Ramos (cell line): Measurements from ENCODE around the gene SNX13.

ENCODE experiments used
- in situ Hi-C: fragments of 300-500 bp; cut with MboI; formaldehyde crosslinking; loops from one replicate; pipeline ENCODE4 v1.14.3; 2022; ENCODE audit warnings: low sequenced_read_pairs; ENCODE audit not compliant: unreplicated experiment

SNX13 gene

GRCh38 chr7:17806631-17807030 is 133.7 kb downstream of the SNX13 start:
- in situ Hi-C loops, result no loop called here

GRCh38 chr7:17802056-17802455 is 138.2 kb downstream of the SNX13 start:
- in situ Hi-C loops, result no loop called here

GRCh38 chr7:17792075-17792936 is 148.0 kb downstream of the SNX13 start:
- in situ Hi-C loops, result no loop called here

- in situ Hi-C loops, result no loop called here
Observed at GRCh38 chr7:17787257-17787656, 153.0 kb downstream of the SNX13 start.

- in situ Hi-C loops, result no loop called here
Observed at GRCh38 chr7:17786314-17786852, 153.9 kb downstream of the SNX13 start.

- in situ Hi-C loops, result no loop called here
Observed at GRCh38 chr7:17782216-17782549, 158.1 kb downstream of the SNX13 start.

GRCh38 chr7:17781491-17782215 is 158.6 kb downstream of the SNX13 start:
- in situ Hi-C loops, result no loop called here

GRCh38 chr7:17779381-17779780 is 160.9 kb downstream of the SNX13 start:
- in situ Hi-C loops, result loop anchor here (10.0 kb wide), 1 partner anchor 205 kb away; no protein-coding TSS in a partner anchor

GRCh38 chr7:17774716-17775288 is 165.5 kb downstream of the SNX13 start:
- in situ Hi-C loops, result loop anchor here (10.0 kb wide), 1 partner anchor 210 kb away; no protein-coding TSS in a partner anchor

GRCh38 chr7:17774248-17774647 is 166.0 kb downstream of the SNX13 start:
- in situ Hi-C loops, result loop anchor here (10.0 kb wide), 1 partner anchor 211 kb away; no protein-coding TSS in a partner anchor

- in situ Hi-C loops, result loop anchor here (10.0 kb wide), 1 partner anchor 212 kb away; no protein-coding TSS in a partner anchor
Observed at GRCh38 chr7:17773289-17773626, 167.0 kb downstream of the SNX13 start.

GRCh38 chr7:17772581-17773288 is 167.6 kb downstream of the SNX13 start:
- in situ Hi-C loops, result loop anchor here (10.0 kb wide), 1 partner anchor 212 kb away; no protein-coding TSS in a partner anchor

GRCh38 chr7:17771901-17772408 is 168.3 kb downstream of the SNX13 start:
- in situ Hi-C loops, result loop anchor here (10.0 kb wide), 1 partner anchor 213 kb away; no protein-coding TSS in a partner anchor

- in situ Hi-C loops, result loop anchor here (10.0 kb wide), 1 partner anchor 214 kb away; no protein-coding TSS in a partner anchor
Observed at GRCh38 chr7:17770710-17771375, 169.5 kb downstream of the SNX13 start.

GRCh38 chr7:17769918-17770317 is 170.4 kb downstream of the SNX13 start:
- in situ Hi-C loops, result loop anchor here (10.0 kb wide), 1 partner anchor 215 kb away; no protein-coding TSS in a partner anchor

- in situ Hi-C loops, result no loop called here
Observed at GRCh38 chr7:17758008-17758407, 182.3 kb downstream of the SNX13 start.

GRCh38 chr7:17746020-17746530 is 194.2 kb downstream of the SNX13 start:
- in situ Hi-C loops, result no loop called here

- in situ Hi-C loops, result no loop called here
Observed at GRCh38 chr7:17745610-17746009, 194.7 kb downstream of the SNX13 start.

GRCh38 chr7:17743316-17743715 is 197.0 kb downstream of the SNX13 start:
- in situ Hi-C loops, result no loop called here
